Measurements from ENCODE around the gene CFAP57.

DNA sequence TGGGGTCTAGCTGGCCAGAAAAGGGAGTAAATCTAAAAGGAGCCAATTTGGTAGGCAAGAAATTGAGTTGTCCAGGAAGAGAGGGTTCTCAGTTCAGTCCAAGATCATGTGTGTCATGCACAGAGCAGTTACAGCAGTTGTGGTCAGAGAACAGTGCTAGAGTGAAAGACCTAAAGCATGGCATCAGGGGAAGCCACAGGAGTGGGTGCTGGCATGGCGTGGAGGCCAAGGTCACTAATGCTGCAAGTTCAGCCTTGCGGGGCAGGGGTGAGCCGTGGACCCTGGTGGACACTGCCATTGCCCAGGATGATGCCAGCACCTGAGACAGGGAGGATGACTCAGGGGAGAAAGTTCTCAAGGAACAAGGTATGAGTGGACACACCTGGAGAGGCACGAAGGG is 81.0 kb downstream of the CFAP57 start:
- TF ChIP-seq ZC3H4 (CRISPR knock-in tag; IDR thresholded peaks at IDR 0.05; ENCODE audit: borderline replicate concordance) = no peak
- no peak for TF ChIP-seq RFX3 (CRISPR knock-in tag; IDR thresholded peaks at IDR 0.05)
- no peak for TF ChIP-seq ZNF746 (CRISPR knock-in tag; IDR thresholded peaks at IDR 0.05)
- TF ChIP-seq, protein P1, sequence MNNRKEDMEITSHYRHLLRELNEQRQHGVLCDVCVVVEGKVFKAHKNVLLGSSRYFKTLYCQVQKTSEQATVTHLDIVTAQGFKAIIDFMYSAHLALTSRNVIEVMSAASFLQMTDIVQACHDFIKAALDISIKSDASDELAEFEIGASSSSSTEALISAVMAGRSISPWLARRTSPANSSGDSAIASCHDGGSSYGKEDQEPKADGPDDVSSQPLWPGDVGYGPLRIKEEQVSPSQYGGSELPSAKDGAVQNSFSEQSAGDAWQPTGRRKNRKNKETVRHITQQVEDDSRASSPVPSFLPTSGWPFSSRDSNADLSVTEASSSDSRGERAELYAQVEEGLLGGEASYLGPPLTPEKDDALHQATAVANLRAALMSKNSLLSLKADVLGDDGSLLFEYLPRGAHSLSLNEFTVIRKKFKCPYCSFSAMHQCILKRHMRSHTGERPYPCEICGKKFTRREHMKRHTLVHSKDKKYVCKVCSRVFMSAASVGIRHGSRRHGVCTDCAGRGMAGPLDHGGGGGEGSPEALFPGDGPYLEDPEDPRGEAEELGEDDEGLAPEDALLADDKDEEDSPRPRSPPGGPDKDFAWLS (CRISPR knock-in tag; IDR thresholded peaks at IDR 0.05; ENCODE audit: borderline replicate concordance) = no peak
- no peak for TF ChIP-seq AHR (CRISPR knock-in tag; IDR thresholded peaks at IDR 0.05)
- no peak for TF ChIP-seq GABPA (IDR thresholded peaks at IDR 0.05; ENCODE audit: low read depth, low read length)
- no peak for TF ChIP-seq GABPA (CRISPR knock-in tag; IDR thresholded peaks at IDR 0.05; ENCODE audit: low read depth)
- TF ChIP-seq, protein P2, sequence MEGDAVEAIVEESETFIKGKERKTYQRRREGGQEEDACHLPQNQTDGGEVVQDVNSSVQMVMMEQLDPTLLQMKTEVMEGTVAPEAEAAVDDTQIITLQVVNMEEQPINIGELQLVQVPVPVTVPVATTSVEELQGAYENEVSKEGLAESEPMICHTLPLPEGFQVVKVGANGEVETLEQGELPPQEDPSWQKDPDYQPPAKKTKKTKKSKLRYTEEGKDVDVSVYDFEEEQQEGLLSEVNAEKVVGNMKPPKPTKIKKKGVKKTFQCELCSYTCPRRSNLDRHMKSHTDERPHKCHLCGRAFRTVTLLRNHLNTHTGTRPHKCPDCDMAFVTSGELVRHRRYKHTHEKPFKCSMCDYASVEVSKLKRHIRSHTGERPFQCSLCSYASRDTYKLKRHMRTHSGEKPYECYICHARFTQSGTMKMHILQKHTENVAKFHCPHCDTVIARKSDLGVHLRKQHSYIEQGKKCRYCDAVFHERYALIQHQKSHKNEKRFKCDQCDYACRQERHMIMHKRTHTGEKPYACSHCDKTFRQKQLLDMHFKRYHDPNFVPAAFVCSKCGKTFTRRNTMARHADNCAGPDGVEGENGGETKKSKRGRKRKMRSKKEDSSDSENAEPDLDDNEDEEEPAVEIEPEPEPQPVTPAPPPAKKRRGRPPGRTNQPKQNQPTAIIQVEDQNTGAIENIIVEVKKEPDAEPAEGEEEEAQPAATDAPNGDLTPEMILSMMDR (CRISPR knock-in tag; IDR thresholded peaks at IDR 0.05) = no peak
- no peak for TF ChIP-seq ZNF317 (CRISPR knock-in tag; IDR thresholded peaks at IDR 0.05)
- TF ChIP-seq RELA (CRISPR knock-in tag; IDR thresholded peaks at IDR 0.05) = no peak
- TF ChIP-seq ARNT (IDR thresholded peaks at IDR 0.05) = no peak
- no peak for TF ChIP-seq CAMTA2 (CRISPR knock-in tag; IDR thresholded peaks at IDR 0.05; ENCODE audit: borderline replicate concordance)
- no peak for TF ChIP-seq NR3C1 (CRISPR knock-in tag; IDR thresholded peaks at IDR 0.05)
- no peak for TF ChIP-seq TP53 (CRISPR knock-in tag; conservative IDR thresholded peaks at IDR 0.05)
- TF ChIP-seq HNRNPK (IDR thresholded peaks at IDR 0.05; ENCODE audit: low read depth, low read length, poor library complexity, severe bottlenecking) = no peak
